Kidney (tissue), 14 donors: ENCODE measurements around the gene SLC7A1. TPM values are rescaled to one million over a fixed set of nuclear protein-coding genes. Genes with fewer than 3 reads are reported as not detected.

Experiments
- DNase-seq, 5 donors: peaks; one replicate each; pipeline ENCODE4 v3.0.0-alpha.2; 2013 to 2020
- FAIRE-seq: peaks from 2 replicates; lab custom pipeline; 2012; peaks lifted over from hg19 to GRCh38; lab: Jason Lieb, UNC
- H3K27ac ChIP-seq, 2 donors: one replicate each; pipeline ENCODE4 v1.7.0; 2013; ENCODE audit warnings: low read depth in 2 of 2, low read length in 2 of 2, inconsistent platforms in 1 of 2
- H3K27me3 ChIP-seq: one replicate; pipeline ENCODE4 v1.7.1; 2013; ENCODE audit warnings: low read length, inconsistent platforms; ENCODE audit not compliant: control insufficient read depth, insufficient read depth
- H3K36me3 ChIP-seq, 3 donors: one replicate each; pipeline versions ENCODE4 v1.7.0 to v1.7.1; 2013; ENCODE audit warnings: low read length in 3 of 3, control low read depth in 1 of 3, inconsistent platforms in 1 of 3; ENCODE audit not compliant: insufficient read depth in 3 of 3, control insufficient read depth in 2 of 3
- H3K4me1 ChIP-seq, 3 donors: one replicate each; pipeline versions ENCODE4 v1.7.0 to v1.7.1; 2013; ENCODE audit warnings: low read length in 3 of 3, inconsistent platforms in 1 of 3, low read depth in 1 of 3; ENCODE audit not compliant: control insufficient read depth in 2 of 3, insufficient read depth in 2 of 3
- H3K4me3 ChIP-seq, 3 donors: one replicate each; pipeline versions ENCODE4 v1.7.0 to v1.8.1; 2013; ENCODE audit warnings: low read length in 3 of 3, control low read depth in 1 of 3, inconsistent platforms in 1 of 3
- H3K9ac ChIP-seq, 3 donors: one replicate each; pipeline versions ENCODE4 v1.7.0 to v1.7.1; 2013; ENCODE audit warnings: low read length in 3 of 3, control low read depth in 1 of 3, inconsistent platforms in 1 of 3
- H3K9me3 ChIP-seq, 3 donors: one replicate each; pipeline versions ENCODE4 v1.7.0 to v1.7.1; 2013; ENCODE audit warnings: low read length in 3 of 3, control low read depth in 1 of 3, inconsistent platforms in 1 of 3; ENCODE audit not compliant: control insufficient read depth in 2 of 3, insufficient read depth in 1 of 3
- CTCF ChIP-seq: IDR thresholded peaks from 3 replicates; pipeline ENCODE4 v1.5.1; 2012; ENCODE audit warnings: mild to moderate bottlenecking, moderate library complexity, borderline replicate concordance; ENCODE audit not compliant: insufficient read depth; ENCODE audit errors: extremely low read depth
- intact Hi-C: fragments of 100-400 bp; cut with DNase I; formaldehyde crosslinking; loops from one replicate; pipeline ENCODE4 v1.11.1; 2022
- polyA plus RNA-seq: library from polyadenylated mRNA; stranded (reverse); fragments of 350-450 nt; fragmentation: Illumina TruSeq; extraction: RNeasy Lipid Tissue Mini Kit (QIAGEN cat#74804); gene quantifications from one replicate; pipeline ENCODE4 v1.2.3, GENCODE V29; 2014; ENCODE audit warnings: low read depth, low replicate concordance; ENCODE audit not compliant: insufficient read depth
- total RNA-seq: library from RNA; stranded (reverse); fragmentation: NEBNext Ultra II Directional; extraction: Animal tissue kit (Norgen Biotek cat#: 25700); gene quantifications from one replicate; pipeline ENCODE4 v1.2.1, GENCODE V29; 2021
- donor health status: control.
- donor health status: control.
- donor health status: control.
- donor health status: control.
- donor health status: control.
- donor health status: DM: yes; HTN: yes; CAD: no.
- donor health status: Normal renal cell carcinoma (clear cell type).

The SLC7A1 gene
- total and polyA plus RNA-seq, 2 donors from 2014 or later, result 2.8 to 64.5 TPM

- Histone ChIP-seq H3K27ac (no peak overlapping the region), H3K9me3 (no peaks in the 10 kb centered on the region), H3K9ac (no peak overlapping the region), H3K36me3 (no peaks in the 10 kb centered on the region), H3K27me3 (no peaks in the 10 kb centered on the region), H3K4me3 (no peak overlapping the region), H3K4me1 (no peaks in the 10 kb centered on the region)
- DNase-seq (peak in 1 of 5 donors; percentile 28), FAIRE-seq (no peak)
- no peak for TF ChIP-seq CTCF
- intact Hi-C loops, result no loop called here
These were observed 72.1 kb downstream of the SLC7A1 start for GRCh38 chr13:29523199-29523961.

GRCh38 chr13:29522044-29522685 lies 73.3 kb downstream of the SLC7A1 start:
- Histone ChIP-seq H3K27ac (no peak overlapping the region), H3K36me3 (no peaks in the 10 kb centered on the region), H3K4me1 (no peaks in the 10 kb centered on the region), H3K27me3 (no peaks in the 10 kb centered on the region), H3K9me3 (no peaks in the 10 kb centered on the region), H3K4me3 (no peak overlapping the region), H3K9ac (no peak overlapping the region)
- TF ChIP-seq CTCF, result no peak
- intact Hi-C loops, result no loop called here
- FAIRE-seq (no peak), DNase-seq (no peak)

- TF ChIP-seq CTCF, result no peak
- Histone ChIP-seq H3K4me1 (no peaks in the 10 kb centered on the region), H3K36me3 (no peaks in the 10 kb centered on the region), H3K9ac (no peak overlapping the region), H3K27me3 (no peaks in the 10 kb centered on the region), H3K27ac (no peak overlapping the region), H3K9me3 (no peaks in the 10 kb centered on the region), H3K4me3 (no peak overlapping the region)
- FAIRE-seq (no peak), DNase-seq (no peak)
- intact Hi-C loops, result no loop called here
These were observed 74.2 kb downstream of the SLC7A1 start for GRCh38 chr13:29521336-29521735.
